ENCODE measurements around the gene MKNK1.

MKNK1 gene

GRCh38 chr1:46549697-46550681 is 54.1 kb downstream of the MKNK1 start:
- H3K4me3 ChIP-seq (ENCODE audit: low read depth, low read length) = no peak overlapping the region
- no peak for DNase-seq (ENCODE audit: low read depth)

DNA sequence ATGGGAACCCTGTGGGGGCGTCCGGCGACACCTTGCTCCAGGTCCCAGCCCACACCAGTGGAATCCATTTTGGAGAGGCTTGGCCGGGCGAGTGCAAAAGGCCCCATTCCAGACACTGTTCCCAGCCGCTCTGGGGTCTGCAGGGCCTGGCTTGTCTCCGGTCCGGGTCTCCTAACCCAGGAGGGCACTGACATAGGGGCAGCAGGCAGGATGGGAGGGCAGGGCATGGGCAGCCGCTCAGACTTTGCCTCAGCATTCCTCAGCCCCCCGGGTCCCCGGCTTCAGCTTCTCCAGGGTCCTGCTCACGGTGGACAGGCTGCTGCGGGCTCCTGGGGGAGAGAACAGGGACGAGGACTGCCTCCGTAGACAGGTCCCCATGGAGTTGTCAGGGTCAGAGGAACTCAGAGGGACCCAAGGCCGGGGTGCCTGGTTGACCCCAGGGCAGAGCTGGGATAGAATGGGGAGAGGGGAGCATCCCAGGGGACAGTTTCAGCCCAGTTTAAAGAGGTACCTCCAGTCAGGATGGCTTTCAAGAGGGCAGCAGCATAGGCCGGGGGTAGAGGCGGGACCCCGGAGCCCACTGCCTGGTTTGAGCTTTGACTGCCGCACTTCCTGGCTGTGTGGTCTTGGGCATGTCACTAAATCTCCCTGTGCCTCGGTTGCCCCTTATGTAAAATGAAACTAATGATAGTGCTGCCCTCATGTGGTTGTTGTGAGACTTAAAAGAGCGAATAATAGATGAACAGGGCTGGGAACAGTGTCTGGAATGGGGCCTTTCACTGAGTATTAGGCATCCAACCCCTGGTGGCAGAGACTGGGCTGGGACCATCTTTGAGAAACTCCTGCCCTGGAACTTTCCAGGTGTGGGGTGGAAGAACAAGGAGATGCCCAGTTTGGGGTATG is 56.3 kb downstream of the MKNK1 start:
- no peak for DNase-seq (ENCODE audit: low read depth)
- H3K4me3 ChIP-seq (ENCODE audit: low read depth, low read length) = no peak overlapping the region

DNA sequence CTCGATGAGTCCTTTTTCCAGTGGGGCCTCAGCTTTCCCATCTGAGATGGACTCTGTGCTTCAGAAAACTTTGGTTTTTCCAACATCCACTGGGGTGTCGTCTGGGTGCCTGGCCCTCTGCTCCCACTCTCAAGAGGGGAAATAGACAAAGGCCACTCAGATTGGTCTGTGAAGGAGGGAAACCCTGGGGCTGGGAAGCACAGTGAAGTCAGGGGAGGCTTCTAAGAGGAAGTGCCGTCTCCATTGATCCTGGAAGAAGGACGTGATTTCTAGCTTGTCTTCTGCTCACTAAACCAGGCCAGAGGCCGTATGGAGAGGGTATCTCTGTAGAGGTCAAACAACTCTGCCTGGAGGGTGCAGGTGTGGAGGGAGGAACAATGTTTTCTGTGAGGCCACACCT is 57.9 kb downstream of the MKNK1 start:
- DNase-seq (ENCODE audit: low read depth) = no peak
- H3K4me3 ChIP-seq (ENCODE audit: low read depth, low read length) = no peak overlapping the region

GRCh38 chr1:46545784-46546183 is 58.3 kb downstream of the MKNK1 start:
- no peak for DNase-seq (ENCODE audit: low read depth)
- H3K4me3 ChIP-seq (ENCODE audit: low read depth, low read length) = no peak overlapping the region

DNA sequence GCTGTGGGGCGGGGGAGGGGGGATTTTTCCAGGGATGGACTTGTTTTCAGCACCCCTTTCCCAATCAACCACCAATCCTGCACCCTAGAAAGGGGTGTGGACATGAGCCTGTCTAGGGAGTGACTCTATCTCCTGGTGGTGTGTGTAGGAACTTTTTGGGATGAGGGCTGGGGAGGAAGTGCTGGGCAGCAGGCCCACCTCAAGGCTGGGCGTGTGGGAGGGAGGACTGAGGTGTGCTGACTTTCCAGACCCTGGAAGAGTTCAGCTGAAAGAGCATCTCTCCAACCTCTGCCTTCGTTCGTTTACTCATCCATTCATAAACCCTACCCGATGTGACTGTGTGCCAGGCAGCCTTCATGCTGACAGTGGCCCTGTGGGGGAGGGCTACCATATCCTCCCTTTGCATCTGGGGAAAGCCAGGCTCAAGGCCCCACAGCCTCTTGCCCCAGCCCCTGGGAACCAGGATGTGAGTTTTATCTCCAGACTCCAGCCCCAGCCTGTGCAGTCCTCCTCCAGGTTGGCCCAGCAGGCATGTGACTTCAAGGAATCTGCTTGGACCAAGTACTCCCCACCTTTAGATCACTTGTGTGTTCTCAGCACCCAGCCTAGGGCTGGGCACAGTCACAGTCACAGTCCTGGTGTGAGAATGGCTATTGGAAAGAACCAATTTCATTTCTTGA is 59.4 kb downstream of the MKNK1 start:
- no peak for DNase-seq (ENCODE audit: low read depth)
- no peak overlapping the region for H3K4me3 ChIP-seq (ENCODE audit: low read depth, low read length)

- no peak for DNase-seq (ENCODE audit: low read depth)
- H3K4me3 ChIP-seq (ENCODE audit: low read depth, low read length) = no peak overlapping the region
Observed at GRCh38 chr1:46543761-46544560, 60.1 kb downstream of the MKNK1 start.

GRCh38 chr1:46543382-46543760 is 60.7 kb downstream of the MKNK1 start:
- no peak for DNase-seq (ENCODE audit: low read depth)
- no peak overlapping the region for H3K4me3 ChIP-seq (ENCODE audit: low read depth, low read length)

GRCh38 chr1:46539972-46540371 is 64.1 kb downstream of the MKNK1 start:
- no peak overlapping the region for H3K4me3 ChIP-seq (ENCODE audit: low read depth, low read length)
- DNase-seq (ENCODE audit: low read depth) = peak; percentile 36

DNA sequence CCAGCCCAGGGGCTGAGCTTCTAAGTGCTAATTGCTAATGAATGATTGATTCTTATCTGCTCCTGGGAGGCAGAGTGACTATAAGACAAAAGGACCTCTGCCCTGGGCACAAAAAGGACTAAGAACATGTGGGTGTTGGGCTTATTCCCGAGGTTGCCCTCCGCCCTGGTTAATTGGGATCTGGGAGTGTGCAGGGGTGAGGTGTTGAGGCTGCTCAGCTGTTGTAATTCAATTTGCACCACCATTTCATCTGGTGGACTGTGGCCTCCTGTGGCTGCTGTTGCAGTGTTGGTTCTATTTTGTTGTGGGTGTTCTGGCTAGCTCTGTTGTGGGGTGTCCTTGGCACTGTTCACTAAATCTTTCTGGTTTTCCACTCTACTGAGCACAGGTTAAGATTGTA is 65.9 kb downstream of the MKNK1 start:
- DNase-seq (ENCODE audit: low read depth) = no peak
- no peak overlapping the region for H3K4me3 ChIP-seq (ENCODE audit: low read depth, low read length)

DNA sequence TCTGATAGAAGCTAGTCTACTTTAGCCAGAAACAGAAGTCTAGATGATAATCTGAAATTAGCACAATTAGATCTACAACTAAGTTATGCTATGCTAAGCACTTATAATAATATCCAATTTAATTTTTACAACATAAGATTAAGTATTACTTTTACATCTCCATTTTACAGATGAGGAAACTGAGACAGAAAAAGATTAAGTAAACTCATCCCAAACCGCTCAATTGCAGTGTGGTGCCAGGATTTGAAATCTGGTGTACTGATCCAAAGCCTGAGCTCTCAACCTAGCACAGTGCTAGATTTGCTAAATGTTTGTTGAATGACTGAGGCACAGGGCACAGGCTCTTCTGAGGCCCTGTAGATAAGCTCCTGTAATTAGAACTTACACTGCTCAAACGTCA is 66.4 kb downstream of the MKNK1 start:
- DNase-seq (ENCODE audit: low read depth) = no peak
- H3K4me3 ChIP-seq (ENCODE audit: low read depth, low read length) = no peak overlapping the region

- no peak overlapping the region for H3K4me3 ChIP-seq (ENCODE audit: low read depth, low read length)
- DNase-seq (ENCODE audit: low read depth) = no peak
Observed at GRCh38 chr1:46536527-46536926, 67.5 kb downstream of the MKNK1 start.

DNA sequence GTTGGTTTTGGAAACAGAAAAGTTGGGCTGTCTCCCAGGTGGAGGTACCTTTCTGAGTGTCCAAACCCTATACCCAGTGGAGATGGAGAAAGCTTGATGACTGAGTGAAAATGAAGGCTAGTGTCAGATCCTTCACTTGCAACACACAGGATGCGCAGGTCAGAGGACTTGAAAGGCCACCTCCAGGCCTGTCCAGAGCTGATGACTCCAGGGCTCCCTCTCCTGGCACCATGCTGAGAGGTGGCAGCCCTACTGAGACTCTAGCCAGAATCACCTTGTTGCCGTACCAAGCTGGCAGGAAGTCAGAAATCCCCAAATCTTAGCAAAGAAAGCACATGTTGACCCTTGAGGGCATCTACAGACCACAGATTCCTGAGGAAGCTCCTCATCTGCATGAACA is 69.0 kb downstream of the MKNK1 start:
- H3K4me3 ChIP-seq (ENCODE audit: low read depth, low read length) = no peak overlapping the region
- DNase-seq (ENCODE audit: low read depth) = no peak

GRCh38 chr1:46533179-46533864 is 70.7 kb downstream of the MKNK1 start:
- no peak for DNase-seq (ENCODE audit: low read depth)
- H3K4me3 ChIP-seq (ENCODE audit: low read depth, low read length) = peak overlapping the region; percentile 33

GRCh38 chr1:46532498-46533178 is 71.4 kb downstream of the MKNK1 start:
- H3K4me3 ChIP-seq (ENCODE audit: low read depth, low read length) = peak overlapping the region; percentile 33
- no peak for DNase-seq (ENCODE audit: low read depth)

DNA sequence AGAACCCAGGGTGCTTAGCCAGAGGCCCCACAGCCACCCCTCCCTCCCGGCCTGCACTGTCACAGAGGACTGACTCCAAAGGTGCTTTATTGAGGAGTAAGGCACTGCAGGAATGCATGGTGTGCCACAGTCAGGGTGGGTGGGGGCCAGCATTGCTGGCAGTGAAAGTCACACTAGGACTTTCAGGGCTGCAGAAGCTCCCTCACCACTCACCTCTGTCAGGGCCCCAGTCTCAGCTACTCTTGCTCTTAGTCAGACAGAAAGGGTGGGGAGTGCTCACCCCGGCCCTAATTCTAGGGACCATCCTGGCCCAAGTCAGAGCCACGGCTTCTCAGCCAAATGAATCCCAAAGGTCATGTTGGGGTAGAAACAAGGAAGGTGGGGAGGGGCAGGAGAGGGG is 72.0 kb downstream of the MKNK1 start:
- H3K4me3 ChIP-seq (ENCODE audit: low read depth, low read length) = no peak overlapping the region
- DNase-seq (ENCODE audit: low read depth) = no peak

GRCh38 chr1:46530791-46531409 is 73.2 kb downstream of the MKNK1 start:
- H3K4me3 ChIP-seq (ENCODE audit: low read depth, low read length) = no peak overlapping the region
- DNase-seq (ENCODE audit: low read depth) = no peak

DNA sequence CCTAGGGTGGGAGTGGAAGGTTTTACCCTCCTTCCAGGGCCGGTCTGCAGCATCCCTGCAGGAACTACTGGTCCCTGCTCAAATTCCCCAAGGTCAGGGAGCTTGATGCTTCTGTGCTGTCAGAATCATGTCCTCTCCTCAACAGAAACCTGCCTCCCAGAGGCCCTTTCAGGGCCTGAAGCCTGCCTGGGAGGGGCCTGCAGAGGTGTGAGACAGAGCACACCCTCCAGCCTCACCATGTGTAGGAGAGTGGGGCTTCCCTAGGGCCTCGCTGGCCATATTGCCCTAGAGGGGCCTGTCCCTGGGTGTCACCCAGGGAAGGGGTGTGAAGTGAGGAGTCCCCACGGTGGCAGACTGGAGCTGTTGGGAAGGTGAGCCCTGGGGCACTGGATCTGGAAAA is 73.8 kb downstream of the MKNK1 start:
- no peak for DNase-seq (ENCODE audit: low read depth)

More for the DNA sequence above, 73.8 kb downstream of the MKNK1 start:
- H3K4me3 ChIP-seq (ENCODE audit: low read depth, low read length) = no peak overlapping the region

Data from skeletal muscle cell (primary cell).